ENCODE results near the gene CDX2.

Gene CDX2

DNA sequence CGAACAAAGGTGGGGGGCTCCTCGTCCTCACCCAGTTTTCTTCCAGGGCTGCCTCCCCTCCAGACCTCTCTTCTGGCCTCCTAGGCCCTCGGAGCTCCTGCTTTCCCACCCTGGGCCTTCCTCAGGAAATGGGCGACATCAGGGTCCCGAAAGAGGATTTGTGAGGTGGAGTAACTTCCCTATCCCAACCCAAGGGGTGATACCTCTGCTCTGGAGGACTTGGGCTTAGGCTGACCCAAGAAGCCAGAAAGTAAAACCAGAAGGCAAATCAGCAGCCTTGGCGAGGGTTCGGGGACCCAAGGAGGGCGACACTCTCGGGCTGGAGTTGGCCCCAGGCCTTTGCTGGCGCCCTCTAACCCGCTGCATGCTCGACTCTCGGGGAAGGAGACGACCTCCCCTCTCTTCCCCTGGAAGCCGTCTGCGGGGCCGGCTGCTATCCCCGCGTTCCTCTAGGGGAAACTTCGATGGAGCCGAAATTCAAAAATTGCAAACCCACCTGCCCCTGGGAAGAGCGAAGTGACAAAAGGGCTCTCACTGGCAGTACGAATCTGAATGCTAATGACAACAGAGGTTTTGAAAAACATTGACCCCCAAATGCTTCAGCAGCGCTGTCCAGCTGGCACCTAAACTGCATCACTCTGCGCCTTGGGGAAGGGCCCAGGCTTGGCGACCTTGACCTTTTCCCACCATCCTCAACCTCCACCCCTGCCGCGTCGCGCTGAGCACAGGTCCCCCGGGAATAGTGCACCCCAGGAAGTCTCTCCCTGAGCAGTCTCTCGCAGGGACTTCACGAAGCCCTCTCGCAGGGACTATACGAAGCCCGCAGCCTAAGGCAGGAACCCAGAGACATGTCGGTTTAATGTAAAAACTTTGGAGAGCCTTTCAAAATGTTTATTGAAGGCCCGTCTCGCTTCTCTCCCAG is 46.9 kb downstream of the CDX2 start:
- H3K27me3 ChIP-seq (ENCODE audit: low read depth, low read length): no peaks in the 10 kb centered on the region; the same call in 1 of the 2 replicates
- no peak overlapping the region for H3K4me2 ChIP-seq (ENCODE audit: low read length)
- H3K27ac ChIP-seq (ENCODE audit: low read length): no peak overlapping the region
- no peaks in the 10 kb centered on the region for H3K79me2 ChIP-seq (ENCODE audit: low read length)
- H3K4me1 ChIP-seq (ENCODE audit: low read length): no peaks in the 10 kb centered on the region
- H3K9me3 ChIP-seq (ENCODE audit: insufficient read depth, low read length): no peaks in the 10 kb centered on the region; the same call in 1 of the 2 replicates
- no peaks in the 10 kb centered on the region for H4K20me1 ChIP-seq (ENCODE audit: insufficient read depth, low read length)
- no peaks in the 10 kb centered on the region for H3K36me3 ChIP-seq (replicated peaks; ENCODE audit: low read depth, low read length)
- H2AFZ ChIP-seq (ENCODE audit: low read depth, low read length): no peak overlapping the region
- no peak for TF ChIP-seq EZH2phosphoT487 (IDR thresholded peaks at IDR 0.05; ENCODE audit: low read depth)
- TF ChIP-seq, protein P1, sequence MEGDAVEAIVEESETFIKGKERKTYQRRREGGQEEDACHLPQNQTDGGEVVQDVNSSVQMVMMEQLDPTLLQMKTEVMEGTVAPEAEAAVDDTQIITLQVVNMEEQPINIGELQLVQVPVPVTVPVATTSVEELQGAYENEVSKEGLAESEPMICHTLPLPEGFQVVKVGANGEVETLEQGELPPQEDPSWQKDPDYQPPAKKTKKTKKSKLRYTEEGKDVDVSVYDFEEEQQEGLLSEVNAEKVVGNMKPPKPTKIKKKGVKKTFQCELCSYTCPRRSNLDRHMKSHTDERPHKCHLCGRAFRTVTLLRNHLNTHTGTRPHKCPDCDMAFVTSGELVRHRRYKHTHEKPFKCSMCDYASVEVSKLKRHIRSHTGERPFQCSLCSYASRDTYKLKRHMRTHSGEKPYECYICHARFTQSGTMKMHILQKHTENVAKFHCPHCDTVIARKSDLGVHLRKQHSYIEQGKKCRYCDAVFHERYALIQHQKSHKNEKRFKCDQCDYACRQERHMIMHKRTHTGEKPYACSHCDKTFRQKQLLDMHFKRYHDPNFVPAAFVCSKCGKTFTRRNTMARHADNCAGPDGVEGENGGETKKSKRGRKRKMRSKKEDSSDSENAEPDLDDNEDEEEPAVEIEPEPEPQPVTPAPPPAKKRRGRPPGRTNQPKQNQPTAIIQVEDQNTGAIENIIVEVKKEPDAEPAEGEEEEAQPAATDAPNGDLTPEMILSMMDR (IDR thresholded peaks at IDR 0.05; ENCODE audit: low read depth, low read length): no peak
- no peak overlapping the region for H3K9ac ChIP-seq (ENCODE audit: low read length)
- H3K4me3 ChIP-seq (ENCODE audit: low read length): no peak overlapping the region

DNA sequence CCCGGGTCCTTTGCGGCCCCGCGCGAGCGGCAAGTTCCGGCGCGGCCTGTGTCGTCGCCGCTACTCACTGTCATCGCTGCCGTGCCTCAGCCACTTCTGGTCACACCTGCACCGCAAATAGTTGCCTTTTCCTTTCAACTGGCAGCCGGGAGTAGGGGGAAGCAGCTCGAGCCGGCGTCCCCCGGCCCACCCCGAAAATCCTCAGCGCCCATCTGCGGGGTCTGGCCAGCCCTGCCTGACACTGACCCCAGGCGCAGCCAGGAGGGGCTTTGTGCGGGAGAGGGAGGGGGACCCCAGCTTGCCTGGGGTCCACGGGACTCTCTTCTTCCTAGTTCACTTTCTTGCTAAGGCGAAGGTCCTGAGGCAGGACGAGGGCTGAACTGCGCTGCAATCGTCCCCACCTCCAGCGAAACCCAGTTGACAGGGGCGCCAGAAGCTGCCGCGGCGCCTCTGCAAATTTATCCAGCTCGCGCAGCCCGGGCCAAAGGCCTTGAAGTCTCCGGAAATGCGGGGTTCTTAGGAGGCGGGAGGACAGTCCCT is 47.6 kb downstream of the CDX2 start:
- Histone ChIP-seq H3K27me3 (ENCODE audit: low read depth, low read length) (no peaks in the 10 kb centered on the region; the same call in 1 of the 2 replicates), H3K9ac (ENCODE audit: low read length) (no peak overlapping the region), H3K36me3 (replicated peaks; ENCODE audit: low read depth, low read length) (no peaks in the 10 kb centered on the region), H4K20me1 (ENCODE audit: insufficient read depth, low read length) (no peaks in the 10 kb centered on the region), H3K79me2 (ENCODE audit: low read length) (no peaks in the 10 kb centered on the region), H3K4me3 (ENCODE audit: low read length) (no peak overlapping the region), H3K4me1 (ENCODE audit: low read length) (no peaks in the 10 kb centered on the region), H3K9me3 (ENCODE audit: insufficient read depth, low read length) (no peaks in the 10 kb centered on the region; the same call in 1 of the 2 replicates), H3K4me2 (ENCODE audit: low read length) (no peak overlapping the region), H3K27ac (ENCODE audit: low read length) (no peak overlapping the region), H2AFZ (ENCODE audit: low read depth, low read length) (no peak overlapping the region)
- no peak for TF ChIP-seq EZH2phosphoT487 (IDR thresholded peaks at IDR 0.05; ENCODE audit: low read depth)
- TF ChIP-seq, protein P1 (IDR thresholded peaks at IDR 0.05; ENCODE audit: low read depth, low read length): no peak

DNA sequence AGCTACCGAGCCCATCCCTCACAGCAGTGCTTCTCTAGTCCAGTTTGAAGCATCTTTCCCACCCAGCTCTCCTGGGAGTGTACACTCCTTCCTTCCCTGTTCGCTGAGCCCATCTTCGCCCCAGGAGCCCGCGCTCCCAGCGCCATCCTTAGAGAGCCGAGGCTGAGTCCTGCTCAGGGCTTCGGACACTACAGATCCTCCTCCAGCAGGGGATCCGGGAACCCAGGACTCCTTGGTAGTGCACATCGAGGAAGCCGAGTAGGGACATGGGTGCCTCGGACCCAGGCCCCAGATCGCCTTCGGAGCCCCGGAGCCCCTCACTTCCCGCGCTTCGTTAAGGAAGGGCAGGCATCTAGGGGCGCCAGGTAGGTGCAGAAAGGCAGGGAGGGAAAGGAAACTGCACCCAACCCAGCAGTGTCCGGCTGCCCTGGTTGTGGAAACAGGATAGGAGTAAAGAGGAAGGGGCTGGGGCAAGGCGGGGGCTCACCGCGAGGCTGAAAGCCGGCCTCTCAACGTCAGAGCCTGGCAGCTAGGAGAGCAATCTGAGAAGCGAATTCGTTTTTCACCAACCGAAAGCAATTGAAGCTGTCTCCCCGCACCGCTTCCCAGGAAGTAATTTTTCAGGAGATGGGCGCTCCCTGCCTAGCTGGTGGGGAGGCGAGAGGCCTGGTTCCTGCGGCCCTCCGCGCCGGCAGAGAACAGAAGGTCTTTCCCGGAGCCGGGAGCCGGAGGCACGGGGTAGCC is 48.3 kb downstream of the CDX2 start:
- Histone ChIP-seq H3K9ac (ENCODE audit: low read length) (no peak overlapping the region), H3K27me3 (ENCODE audit: low read depth, low read length) (no peaks in the 10 kb centered on the region; the same call in 1 of the 2 replicates), H3K4me3 (ENCODE audit: low read length) (no peak overlapping the region), H3K36me3 (replicated peaks; ENCODE audit: low read depth, low read length) (no peaks in the 10 kb centered on the region), H2AFZ (ENCODE audit: low read depth, low read length) (no peak overlapping the region), H3K79me2 (ENCODE audit: low read length) (no peaks in the 10 kb centered on the region), H3K27ac (ENCODE audit: low read length) (no peak overlapping the region), H3K4me1 (ENCODE audit: low read length) (no peaks in the 10 kb centered on the region), H3K9me3 (ENCODE audit: insufficient read depth, low read length) (no peaks in the 10 kb centered on the region; the same call in 1 of the 2 replicates), H4K20me1 (ENCODE audit: insufficient read depth, low read length) (no peaks in the 10 kb centered on the region), H3K4me2 (ENCODE audit: low read length) (no peak overlapping the region)
- TF ChIP-seq, protein P1 (IDR thresholded peaks at IDR 0.05; ENCODE audit: low read depth, low read length): no peak
- TF ChIP-seq EZH2phosphoT487 (IDR thresholded peaks at IDR 0.05; ENCODE audit: low read depth): no peak

Data from OCI-LY3 (cell line).